GM21723 (cell line): Measurements from ENCODE around the gene CITED4.
"Not testable (repeated sequence)": the region's sequence is repeated elsewhere in the genome, so short reads cannot be mapped to it uniquely, and the experiment has no call there.

ENCODE experiments used
- ATAC-seq: cut with Tn5 transposase; IDR thresholded peaks from one replicate; pipeline ENCODE4 v1.9.1; 2021; ENCODE audit warnings: mild to moderate bottlenecking, moderate library complexity; ENCODE audit not compliant: unreplicated experiment

Gene CITED4

GRCh38 chr1:40862008-40862863 is at the start of gene CITED4:
Gene CITED4 (minus strand): TSS chr1:40862363. CDS start chr1:40862127, 236 bp downstream.
- peak; percentile 97 for ATAC-seq

DNA sequence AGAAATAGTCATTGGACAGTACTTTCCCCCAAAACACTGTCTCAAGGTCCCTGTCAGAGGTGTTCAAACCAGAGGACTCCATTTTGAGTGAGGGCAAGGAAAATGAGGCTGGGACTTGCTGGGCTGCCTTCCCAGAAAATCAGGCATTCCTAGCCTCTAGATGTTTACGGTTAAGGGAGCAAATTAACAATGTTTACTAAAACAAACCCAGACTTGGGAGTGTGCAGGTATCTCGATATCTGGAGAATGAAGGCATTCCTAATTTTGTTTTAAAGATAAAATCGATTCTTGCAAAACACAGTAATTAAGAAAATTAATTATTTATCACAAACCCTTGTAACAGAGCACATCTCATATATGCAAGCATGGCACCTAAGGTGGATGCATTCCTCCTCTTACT is 48.9 kb upstream of the CITED4 start:
- no peak for ATAC-seq

DNA sequence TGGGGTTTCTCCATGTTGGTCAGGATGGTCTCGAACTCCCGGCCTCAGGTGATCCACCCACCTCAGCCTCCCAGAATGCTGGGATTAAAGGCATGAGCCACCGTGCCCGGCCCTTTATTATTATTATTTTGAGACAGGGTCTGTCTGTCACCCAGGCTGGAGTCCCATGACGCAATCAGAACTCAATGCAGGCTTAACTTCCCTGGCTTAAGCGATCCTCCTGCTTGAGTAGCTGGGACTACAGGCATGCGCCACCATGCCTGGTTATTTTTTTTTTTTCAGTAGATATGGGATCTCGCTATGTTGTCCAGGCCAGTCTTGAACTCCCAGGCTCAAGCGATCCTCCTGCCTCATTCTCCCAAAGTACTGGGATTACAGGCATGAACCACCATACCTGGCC is 47.1 kb upstream of the CITED4 start:
- no peak for ATAC-seq

DNA sequence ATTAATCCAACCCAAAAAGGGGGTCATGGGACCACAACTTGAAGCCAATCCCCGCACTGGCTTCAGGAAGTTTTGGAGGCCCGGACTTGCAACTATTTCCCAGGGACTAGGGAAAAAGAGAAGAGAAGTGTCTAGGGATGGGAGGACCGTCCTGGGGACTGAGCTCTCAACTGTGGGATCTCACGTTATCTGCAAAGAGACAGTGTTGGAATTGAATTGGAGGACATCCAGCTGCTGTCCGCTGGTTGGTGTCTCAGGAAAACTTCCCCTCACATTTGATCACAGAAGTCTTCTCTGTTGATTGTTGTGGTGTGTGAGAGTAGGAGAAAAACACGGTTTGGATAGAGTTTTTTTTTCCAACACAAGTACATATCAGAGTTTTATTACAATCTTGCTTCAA is 46.2 kb upstream of the CITED4 start:
- ATAC-seq: no peak

DNA sequence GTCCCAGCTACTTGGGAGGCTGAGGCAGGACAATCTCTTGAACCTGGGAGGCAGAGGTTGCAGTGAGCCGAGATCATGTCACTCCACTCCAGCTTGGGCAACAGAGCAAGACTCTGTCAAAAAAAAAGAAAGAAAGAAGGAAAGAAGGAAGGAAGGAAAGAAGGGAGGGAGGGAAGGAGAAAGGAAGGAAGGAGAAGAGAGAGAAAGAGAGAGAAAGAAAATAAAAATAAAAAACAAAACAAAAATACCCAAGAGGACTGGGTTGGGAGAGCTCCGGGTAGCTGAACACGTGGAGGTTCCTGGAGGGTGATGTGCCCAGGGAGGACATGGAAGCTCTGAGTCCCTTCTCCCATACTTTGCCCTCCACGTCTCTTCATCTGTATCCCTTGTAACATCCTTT is 45.7 kb upstream of the CITED4 start:
- no peak for ATAC-seq

GRCh38 chr1:40906781-40907400 is 44.7 kb upstream of the CITED4 start:
- no peak for ATAC-seq

- no peak for ATAC-seq
These were observed 42.9 kb upstream of the CITED4 start for GRCh38 chr1:40905061-40905460.

DNA sequence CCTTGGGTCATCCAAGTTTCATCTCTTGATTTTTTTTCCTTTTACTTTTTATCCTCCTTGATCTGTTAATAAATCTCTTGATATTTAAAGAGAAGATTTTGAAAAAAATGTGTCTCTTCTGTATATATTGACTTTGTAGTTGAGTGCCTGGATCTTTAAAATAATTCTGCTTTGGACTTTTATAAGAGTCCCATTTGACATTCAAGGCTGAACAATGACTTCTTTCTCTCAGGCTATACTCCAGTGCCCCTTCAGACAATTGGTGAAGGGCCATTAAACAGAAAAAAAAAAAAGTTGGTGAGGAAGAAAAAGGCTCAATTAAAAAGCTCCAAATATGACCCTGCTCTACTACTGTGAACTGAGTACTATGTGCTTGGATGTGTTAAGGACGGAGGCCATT is 40.9 kb upstream of the CITED4 start:
- ATAC-seq: no peak

GRCh38 chr1:40901886-40902852 is 40.0 kb upstream of the CITED4 start:
- no peak for ATAC-seq

GRCh38 chr1:40899230-40899870 is 37.2 kb upstream of the CITED4 start:
- no peak for ATAC-seq

DNA sequence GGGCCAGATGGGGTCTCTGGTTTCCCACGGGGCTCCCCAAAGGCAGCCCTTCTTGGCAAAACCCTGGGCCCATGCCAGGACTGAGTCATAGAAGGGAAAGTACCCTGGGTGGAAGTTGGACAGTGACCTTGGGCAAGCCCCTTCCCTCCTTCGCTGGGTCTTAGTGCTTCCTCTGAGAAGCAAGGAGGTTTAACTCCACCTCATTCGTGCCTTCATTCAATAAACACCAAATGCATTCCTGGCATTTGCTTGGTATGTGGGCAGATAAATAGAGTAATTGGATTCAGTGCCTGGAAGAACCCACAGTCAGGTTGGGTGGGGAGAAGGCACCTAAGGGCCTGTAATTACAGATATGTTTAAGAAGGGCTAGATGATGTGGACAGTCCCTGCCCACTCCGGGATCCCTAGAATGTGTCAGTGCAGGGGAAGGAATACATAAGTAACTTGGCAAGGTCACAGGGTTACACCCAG is 36.3 kb upstream of the CITED4 start:
- no peak for ATAC-seq

- no peak for ATAC-seq
These were observed 35.4 kb upstream of the CITED4 start for GRCh38 chr1:40897513-40897912.

DNA sequence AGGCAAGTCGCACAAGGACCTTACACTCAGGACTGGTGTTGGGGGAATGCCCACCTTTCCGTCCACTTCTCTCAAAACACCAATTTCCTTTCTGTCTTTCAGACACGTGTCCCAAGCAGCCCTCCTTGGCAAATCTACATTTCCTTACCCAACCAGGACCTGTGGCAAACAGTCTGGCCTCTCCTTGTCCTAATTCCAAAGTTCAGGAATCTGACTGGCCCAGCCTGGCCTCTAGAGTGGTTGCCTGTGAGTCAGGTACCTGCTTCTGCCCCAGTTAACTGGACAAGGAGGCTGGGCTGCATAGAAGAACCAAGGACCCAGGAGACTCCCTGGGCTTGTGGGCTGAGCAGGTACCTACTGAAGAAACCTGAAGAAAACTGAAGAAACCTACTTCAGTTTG is 34.3 kb upstream of the CITED4 start:
- no peak for ATAC-seq

- no peak for ATAC-seq
These were observed 33.4 kb upstream of the CITED4 start for GRCh38 chr1:40895601-40896000.

GRCh38 chr1:40894858-40895257 is 32.7 kb upstream of the CITED4 start:
- not testable (repeated sequence) for ATAC-seq

- ATAC-seq: no peak
These were observed 32.3 kb upstream of the CITED4 start for GRCh38 chr1:40894455-40894854.

DNA sequence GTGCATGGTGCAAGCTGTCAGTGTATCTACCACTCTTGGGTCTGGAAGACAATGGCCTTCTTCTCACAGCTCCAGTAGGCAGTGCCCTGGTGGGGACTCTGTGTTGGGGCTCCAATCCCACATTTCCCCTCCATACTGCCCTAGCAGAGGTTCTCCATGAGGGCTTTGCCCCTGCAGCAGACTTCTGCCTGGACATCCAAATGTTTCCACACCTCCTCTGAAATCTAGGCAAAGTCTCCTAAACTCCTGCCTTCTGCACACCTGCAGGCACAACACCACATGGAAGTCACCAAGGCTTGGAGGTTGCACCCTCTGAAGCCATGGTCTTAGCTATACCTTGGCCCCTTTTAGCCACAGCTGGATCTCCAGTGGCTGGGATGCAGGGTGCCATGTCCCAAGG is 31.8 kb upstream of the CITED4 start:
- ATAC-seq: no peak

DNA sequence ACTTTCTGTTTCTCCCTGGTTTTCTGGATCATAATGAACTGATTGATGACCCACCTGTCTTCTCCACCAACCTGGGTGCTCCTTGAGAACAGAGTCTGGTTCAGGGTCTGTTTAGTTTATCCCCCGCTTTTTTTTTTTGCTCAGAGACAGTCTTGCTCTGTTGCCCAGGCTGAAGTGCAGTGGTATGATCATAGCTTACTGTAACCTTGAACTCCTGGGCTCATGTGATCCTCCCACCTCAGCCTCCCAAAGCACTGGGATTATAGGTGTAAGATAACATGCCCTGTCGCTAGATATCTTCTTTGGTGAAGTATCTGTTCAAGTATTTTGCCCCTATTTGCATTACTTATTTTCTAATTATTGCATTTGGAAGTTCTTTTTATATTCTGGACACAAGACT is 30.2 kb upstream of the CITED4 start:
- ATAC-seq: no peak

DNA sequence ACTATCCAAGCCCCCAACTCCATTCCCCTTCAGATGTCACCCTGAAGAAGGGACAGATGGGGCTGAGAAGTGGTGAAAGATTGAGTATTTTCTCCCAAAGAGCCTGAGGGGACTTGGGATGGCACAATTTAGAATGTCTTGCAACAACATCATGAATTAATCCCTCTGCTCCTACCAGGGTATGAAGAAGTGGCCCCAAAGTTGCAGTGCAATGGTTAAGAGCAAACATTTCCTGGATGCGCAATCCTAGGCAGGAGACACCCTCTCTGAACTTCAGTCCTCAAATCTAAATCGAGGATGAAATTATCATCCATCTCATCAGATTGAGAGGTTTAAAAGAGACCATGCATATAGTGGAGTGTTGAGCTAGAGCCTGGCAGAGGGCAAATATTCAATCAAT is 28.6 kb upstream of the CITED4 start:
- no peak for ATAC-seq

- no peak for ATAC-seq
These were observed 25.5 kb upstream of the CITED4 start for GRCh38 chr1:40887652-40888051.

- ATAC-seq: no peak
These were observed 24.8 kb upstream of the CITED4 start for GRCh38 chr1:40887012-40887378.
